HG03571 (cell line): ENCODE data around the gene SNRNP27.

Experiments
- ATAC-seq: cut with Tn5 transposase; IDR thresholded peaks from one replicate; pipeline ENCODE4 v1.9.1; 2021; ENCODE audit not compliant: unreplicated experiment

Gene SNRNP27

GRCh38 chr2:69914950-69915945 is 21.5 kb downstream of the SNRNP27 start, which contains the start of gene MXD1:
TSS of gene MXD1 (plus strand) at chr2:69915109. CDS start at chr2:69915331, 222 bp downstream.
- no peak for ATAC-seq

- no peak for ATAC-seq
Observed at GRCh38 chr2:69916106-69916505, 22.4 kb downstream of the SNRNP27 start.

GRCh38 chr2:69917852-69918251 is 24.1 kb downstream of the SNRNP27 start:
- no peak for ATAC-seq

- no peak for ATAC-seq
Observed at GRCh38 chr2:69918401-69918800, 24.6 kb downstream of the SNRNP27 start.

- no peak for ATAC-seq
Observed at GRCh38 chr2:69923116-69923515, 29.4 kb downstream of the SNRNP27 start.

GRCh38 chr2:69926849-69927515 is 33.2 kb downstream of the SNRNP27 start:
- ATAC-seq: no peak

GRCh38 chr2:69931832-69932595 is 38.3 kb downstream of the SNRNP27 start:
- ATAC-seq: no peak

GRCh38 chr2:69932596-69932922 is 38.8 kb downstream of the SNRNP27 start:
- ATAC-seq: no peak

- no peak for ATAC-seq
Observed at GRCh38 chr2:69933254-69933828, 39.6 kb downstream of the SNRNP27 start.

GRCh38 chr2:69933839-69934613 is 40.3 kb downstream of the SNRNP27 start:
- no peak for ATAC-seq

GRCh38 chr2:69934614-69934908 is 40.8 kb downstream of the SNRNP27 start:
- ATAC-seq: no peak

GRCh38 chr2:69935011-69935410 is 41.3 kb downstream of the SNRNP27 start:
- no peak for ATAC-seq

GRCh38 chr2:69936906-69937305 is 43.1 kb downstream of the SNRNP27 start:
- no peak for ATAC-seq

- no peak for ATAC-seq
Observed at GRCh38 chr2:69937968-69938367, 44.2 kb downstream of the SNRNP27 start.

GRCh38 chr2:69939722-69940121 is 46.0 kb downstream of the SNRNP27 start:
- ATAC-seq: no peak

GRCh38 chr2:69940691-69941090 is 46.9 kb downstream of the SNRNP27 start:
- ATAC-seq: no peak

- ATAC-seq: no peak
Observed at GRCh38 chr2:69943000-69943842, 49.5 kb downstream of the SNRNP27 start.

- no peak for ATAC-seq
Observed at GRCh38 chr2:69943843-69944525, 50.2 kb downstream of the SNRNP27 start.

- no peak for ATAC-seq
Observed at GRCh38 chr2:69944756-69945155, 51.0 kb downstream of the SNRNP27 start.
